ENCODE results near the gene PARN. TPM values are rescaled to one million over a fixed set of nuclear protein-coding genes. Genes with fewer than 3 reads are reported as not detected.
"Not testable (repeated sequence)": the region's sequence is repeated elsewhere in the genome, so short reads cannot be mapped to it uniquely, and the experiment has no call there.

PARN gene
- total RNA-seq, 2 experiments from 2014 or later: 43.0 to 45.6 TPM

- DNase-seq: no peak
- Mint-ChIP-seq H3K27me3 (no peaks in the 10 kb centered on the region), H3K4me3 (no peak overlapping the region), H3K9me3 (no peaks in the 10 kb centered on the region), H3K4me1 (ENCODE audit: low read depth) (no peaks in the 10 kb centered on the region), H3K36me3 (ENCODE audit: low read depth) (peaks cover 53% of the 10 kb centered on the region), H3K27ac (no peak overlapping the region)
- POLR2A ChIA-PET: interaction anchor here (0.9 to 1.0 kb wide), 2 partner anchors 9 to 50 kb away, joined by 3 to 4 read pairs; no protein-coding TSS in a partner anchor
- no peak for TF ChIP-seq CTCF (IDR thresholded peaks at IDR 0.05)
- no peak for ATAC-seq
- CTCF ChIA-PET: interaction anchor here (0.7 to 2.1 kb wide), 2 partner anchors 29 to 329 kb away, joined by 3 to 7 read pairs; no protein-coding TSS in a partner anchor
- intact Hi-C loops (cut with micrococcal nuclease): no loop called here
Observed at GRCh38 chr16:14579266-14579665, 50.8 kb downstream of the PARN start.

- no peaks in the 10 kb centered on the region for H3K27me3 Mint-ChIP-seq
- no peak overlapping the region for H3K27ac Mint-ChIP-seq
- ATAC-seq (no peak), DNase-seq (no peak)
- intact Hi-C loops (cut with micrococcal nuclease): no loop called here
- H3K4me3 Mint-ChIP-seq: no peak overlapping the region
- no peaks in the 10 kb centered on the region for H3K4me1 Mint-ChIP-seq (ENCODE audit: low read depth)
- H3K36me3 Mint-ChIP-seq (ENCODE audit: low read depth): peaks cover 53% of the 10 kb centered on the region
- no peak for TF ChIP-seq CTCF (IDR thresholded peaks at IDR 0.05)
- no peaks in the 10 kb centered on the region for H3K9me3 Mint-ChIP-seq
- ChIA-PET POLR2A (no interaction called here), CTCF (no interaction called here)
Observed at GRCh38 chr16:14576532-14576931, 53.5 kb downstream of the PARN start.

GRCh38 chr16:14576069-14576468 is 54.0 kb downstream of the PARN start:
- POLR2A ChIA-PET: no interaction called here
- CTCF ChIA-PET: no interaction called here
- peaks cover 53% of the 10 kb centered on the region for H3K36me3 Mint-ChIP-seq (ENCODE audit: low read depth)

GRCh38 chr16:14574698-14575415 is 55.2 kb downstream of the PARN start:
- ATAC-seq; H3K27ac Mint-ChIP-seq; H3K4me3 Mint-ChIP-seq; H3K27me3 Mint-ChIP-seq; intact Hi-C loops (cut with micrococcal nuclease); H3K4me1 Mint-ChIP-seq (ENCODE audit: low read depth); H3K9me3 Mint-ChIP-seq; DNase-seq; CTCF ChIA-PET: not testable (repeated sequence)
- H3K36me3 Mint-ChIP-seq (ENCODE audit: low read depth): peaks cover 45% of the 10 kb centered on the region
- POLR2A ChIA-PET: interaction anchor here (0.6 kb wide), 1 partner anchor 19 kb away, joined by 3 read pairs; no protein-coding TSS in a partner anchor

More at GRCh38 chr16:14576069-14576468, 54.0 kb downstream of the PARN start:
- H3K27ac Mint-ChIP-seq: no peak overlapping the region
- TF ChIP-seq CTCF (IDR thresholded peaks at IDR 0.05): no peak
- DNase-seq: no peak
- no peaks in the 10 kb centered on the region for H3K9me3 Mint-ChIP-seq
- intact Hi-C loops (cut with micrococcal nuclease): no loop called here
- no peaks in the 10 kb centered on the region for H3K4me1 Mint-ChIP-seq (ENCODE audit: low read depth)
- ATAC-seq: no peak
- H3K27me3 Mint-ChIP-seq: no peaks in the 10 kb centered on the region
- no peak overlapping the region for H3K4me3 Mint-ChIP-seq

- no peak overlapping the region for H3K27ac Mint-ChIP-seq
- intact Hi-C loops (cut with micrococcal nuclease): no loop called here
- peaks cover 41% of the 10 kb centered on the region for H3K36me3 Mint-ChIP-seq (ENCODE audit: low read depth)
- DNase-seq: no peak
- no peak for TF ChIP-seq CTCF (IDR thresholded peaks at IDR 0.05)
- POLR2A ChIA-PET: no interaction called here
- H3K4me1 Mint-ChIP-seq (ENCODE audit: low read depth): no peaks in the 10 kb centered on the region
- CTCF ChIA-PET: no interaction called here
- no peak for ATAC-seq
- H3K27me3 Mint-ChIP-seq: no peaks in the 10 kb centered on the region
- no peaks in the 10 kb centered on the region for H3K9me3 Mint-ChIP-seq
- no peak overlapping the region for H3K4me3 Mint-ChIP-seq
Observed at GRCh38 chr16:14572535-14572934, 57.5 kb downstream of the PARN start.
